Endothelial cell of umbilical vein (primary cell): ENCODE results near the gene ARL11.

ENCODE experiments used
- EZH2 ChIP-seq: IDR thresholded peaks from 2 replicates; pipeline ENCODE4 v1.6.1; 2012; ENCODE audit warnings: borderline replicate concordance, low read depth, mild to moderate bottlenecking, moderate library complexity, low read length, inconsistent platforms; ENCODE audit not compliant: severe bottlenecking
- MAX ChIP-seq: IDR thresholded peaks from 2 replicates; pipeline ENCODE4 v1.6.1; 2011; ENCODE audit not compliant: insufficient read depth, insufficient read length
- POLR2A ChIP-seq: IDR thresholded peaks from 2 replicates; pipeline ENCODE4 v1.6.1; 2012; ENCODE audit warnings: low read depth, mild to moderate bottlenecking, control low read depth, low read length
- POLR2AphosphoS5 ChIP-seq: IDR thresholded peaks from 2 replicates; pipeline ENCODE4 v1.6.1; 2012; ENCODE audit warnings: low read depth, mild to moderate bottlenecking, control low read depth, low read length, moderate library complexity; ENCODE audit not compliant: insufficient read depth
- TF ChIP-seq, protein P1 (sequence below), 2 donors: IDR thresholded peaks; 1 replicate in 1 of 2; 2 replicates in 1 of 2; pipeline ENCODE4 v1.5.1; 2011; ENCODE audit warnings: low read length in 2 of 2, mild to moderate bottlenecking in 2 of 2, moderate library complexity in 2 of 2, control low read depth in 1 of 2, inconsistent platforms in 1 of 2, low read depth in 1 of 2; ENCODE audit not compliant: insufficient read depth in 1 of 2; ENCODE audit errors: extremely low read depth in 1 of 2

- TF ChIP-seq, protein P1, sequence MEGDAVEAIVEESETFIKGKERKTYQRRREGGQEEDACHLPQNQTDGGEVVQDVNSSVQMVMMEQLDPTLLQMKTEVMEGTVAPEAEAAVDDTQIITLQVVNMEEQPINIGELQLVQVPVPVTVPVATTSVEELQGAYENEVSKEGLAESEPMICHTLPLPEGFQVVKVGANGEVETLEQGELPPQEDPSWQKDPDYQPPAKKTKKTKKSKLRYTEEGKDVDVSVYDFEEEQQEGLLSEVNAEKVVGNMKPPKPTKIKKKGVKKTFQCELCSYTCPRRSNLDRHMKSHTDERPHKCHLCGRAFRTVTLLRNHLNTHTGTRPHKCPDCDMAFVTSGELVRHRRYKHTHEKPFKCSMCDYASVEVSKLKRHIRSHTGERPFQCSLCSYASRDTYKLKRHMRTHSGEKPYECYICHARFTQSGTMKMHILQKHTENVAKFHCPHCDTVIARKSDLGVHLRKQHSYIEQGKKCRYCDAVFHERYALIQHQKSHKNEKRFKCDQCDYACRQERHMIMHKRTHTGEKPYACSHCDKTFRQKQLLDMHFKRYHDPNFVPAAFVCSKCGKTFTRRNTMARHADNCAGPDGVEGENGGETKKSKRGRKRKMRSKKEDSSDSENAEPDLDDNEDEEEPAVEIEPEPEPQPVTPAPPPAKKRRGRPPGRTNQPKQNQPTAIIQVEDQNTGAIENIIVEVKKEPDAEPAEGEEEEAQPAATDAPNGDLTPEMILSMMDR (IDR thresholded peaks at IDR 0.05; ENCODE audit: extremely low read depth in 1 of 2, insufficient read depth in 1 of 2, low read depth in 1 of 2, low read length in 2 of 2), result no peak
- TF ChIP-seq POLR2AphosphoS5, result no peak
- no peak for TF ChIP-seq POLR2A
- no peak for TF ChIP-seq MAX
- no peak for TF ChIP-seq EZH2
Measured at GRCh38 chr13:49646688-49647087, 18.4 kb downstream of the ARL11 start.
